RWPE2 (cell line): ENCODE measurements around the gene SLC4A5.

Source experiments
- ATAC-seq: fragments of 200-7000 bp; cut with Tn5 transposase; 3 replicates; pipeline ENCODE4 v1.9.1; 2021; ENCODE audit warnings: low read depth
- DNase-seq: peaks from one replicate; pipeline ENCODE4 v3.0.0-alpha.2; 2020; ENCODE audit warnings: low spot score
- H3K27ac ChIP-seq: fragments of 450-650 bp; 2 replicates; pipeline ENCODE4 v1.5.1; 2017; ENCODE audit warnings: mild to moderate bottlenecking; ENCODE audit not compliant: poor library complexity, severe bottlenecking
- H3K27me3 ChIP-seq: fragments of 250-450 bp; sonication (Bioruptor Pico); 2 replicates; pipeline ENCODE4 v1.5.1; 2021; ENCODE audit warnings: mild to moderate bottlenecking, moderate library complexity; ENCODE audit not compliant: insufficient read depth, poor library complexity, severe bottlenecking
- H3K36me3 ChIP-seq: fragments of 250-450 bp; sonication (Bioruptor Pico); 2 replicates; pipeline ENCODE4 v1.5.1; 2020; ENCODE audit warnings: low read depth, mild to moderate bottlenecking, moderate library complexity
- H3K4me1 ChIP-seq: fragments of 250-450 bp; sonication (Bioruptor Pico); 2 replicates; pipeline ENCODE4 v1.5.1; 2021; ENCODE audit warnings: mild to moderate bottlenecking, moderate library complexity; ENCODE audit not compliant: insufficient read depth, poor library complexity, severe bottlenecking
- H3K4me3 ChIP-seq: fragments of 250-450 bp; sonication (Bioruptor Pico); 2 replicates; pipeline ENCODE4 v1.5.1; 2021; ENCODE audit warnings: mild to moderate bottlenecking, moderate library complexity; ENCODE audit not compliant: severe bottlenecking
- H3K9me3 ChIP-seq: fragments of 250-450 bp; sonication (Bioruptor Pico); 2 replicates; pipeline ENCODE4 v1.5.1; 2021; ENCODE audit warnings: mild to moderate bottlenecking, moderate library complexity; ENCODE audit not compliant: severe bottlenecking
- CTCF ChIP-seq: fragments of 450-650 bp; IDR thresholded peaks from one replicate; pipeline ENCODE4 v1.5.1; 2017; ENCODE audit warnings: mild to moderate bottlenecking, moderate library complexity; ENCODE audit not compliant: poor library complexity, severe bottlenecking

SLC4A5 gene

GRCh38 chr2:74228772-74229171 lies 114.4 kb downstream of the SLC4A5 start:
- ATAC-seq (no peak), DNase-seq (no peak)
- Histone ChIP-seq H3K4me3 (no peak overlapping the region), H3K27ac (no peak overlapping the region), H3K36me3 (no peaks in the 10 kb centered on the region), H3K27me3 (no peaks in the 10 kb centered on the region), H3K9me3 (no peaks in the 10 kb centered on the region), H3K4me1 (peaks cover 12% of the 10 kb centered on the region)
- TF ChIP-seq CTCF: no peak

DNA sequence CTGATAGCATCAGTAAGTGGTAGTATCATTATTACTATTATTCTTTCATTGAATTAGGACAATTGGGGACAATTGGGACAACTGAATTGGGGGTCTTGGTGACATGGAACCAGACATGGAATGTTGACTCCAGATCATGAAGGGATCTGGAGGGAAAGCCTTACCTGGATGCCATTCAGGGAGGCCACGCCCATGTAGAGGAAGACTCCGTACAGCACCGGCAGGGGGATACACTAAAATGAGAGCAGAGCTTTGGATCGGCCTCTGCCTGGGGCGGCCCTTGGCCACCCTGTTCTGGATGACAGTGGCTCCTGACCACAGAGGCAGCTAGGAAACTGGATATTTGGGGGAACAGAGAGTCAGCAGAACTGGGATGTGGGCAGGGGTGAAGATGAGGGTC lies 115.6 kb downstream of the SLC4A5 start:
- TF ChIP-seq CTCF: no peak
- Histone ChIP-seq H3K4me1 (peaks cover 12% of the 10 kb centered on the region), H3K27ac (no peak overlapping the region), H3K36me3 (no peaks in the 10 kb centered on the region), H3K9me3 (no peaks in the 10 kb centered on the region), H3K4me3 (no peak overlapping the region), H3K27me3 (no peaks in the 10 kb centered on the region)
- ATAC-seq (no peak), DNase-seq (no peak)

DNA sequence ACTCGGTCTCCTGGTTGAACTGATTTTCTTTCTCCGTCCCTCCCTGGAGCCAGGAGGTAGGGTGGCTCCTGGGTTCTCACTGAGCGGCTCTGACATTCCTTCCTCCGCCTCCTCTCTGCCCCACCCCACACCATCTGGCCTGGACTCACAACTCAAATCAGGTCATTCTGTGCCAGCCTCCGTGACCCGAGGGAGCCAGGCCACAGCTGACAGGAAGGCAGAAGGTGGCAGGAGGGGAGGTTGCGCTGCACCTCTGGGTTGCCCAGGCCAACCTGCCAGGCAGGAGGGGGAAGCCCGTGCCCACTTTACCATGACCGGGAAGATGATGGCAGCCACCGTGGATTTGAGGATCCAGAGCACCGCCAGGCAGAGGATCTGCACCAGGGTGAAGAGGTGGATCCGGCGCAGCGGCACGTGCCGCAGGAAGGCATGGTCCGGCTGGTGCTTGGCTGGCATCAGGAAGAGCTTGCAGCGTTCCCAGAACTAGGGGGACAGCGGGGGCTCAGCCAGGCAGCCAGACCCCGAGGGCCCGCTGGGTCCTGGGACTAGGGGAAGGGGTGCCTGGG lies 116.5 kb downstream of the SLC4A5 start:
- no peak overlapping the region for H3K27ac ChIP-seq
- no peak for DNase-seq
- no peaks in the 10 kb centered on the region for H3K27me3 ChIP-seq
- no peak for TF ChIP-seq CTCF
- H3K9me3 ChIP-seq: no peaks in the 10 kb centered on the region
- no peaks in the 10 kb centered on the region for H3K36me3 ChIP-seq
- ATAC-seq: peak; percentile 44
- H3K4me1 ChIP-seq: peaks cover 12% of the 10 kb centered on the region
- H3K4me3 ChIP-seq: no peak overlapping the region

GRCh38 chr2:74225698-74226459 lies 117.3 kb downstream of the SLC4A5 start:
- Histone ChIP-seq H3K9me3 (no peaks in the 10 kb centered on the region), H3K27ac (no peak overlapping the region), H3K36me3 (no peaks in the 10 kb centered on the region), H3K4me3 (no peak overlapping the region), H3K4me1 (peaks cover 12% of the 10 kb centered on the region), H3K27me3 (no peaks in the 10 kb centered on the region)
- ATAC-seq (peak; percentile 24; the same call in 1 of the 3 replicates), DNase-seq (no peak)
- no peak for TF ChIP-seq CTCF
